Brain microvascular endothelial cell (primary cell): ENCODE measurements around the gene CLIC2.
"Not testable (repeated sequence)": the region's sequence is repeated elsewhere in the genome, so short reads cannot be mapped to it uniquely, and the experiment has no call there.

Source experiments
- DNase-seq: peaks from one replicate; pipeline ENCODE4 v3.0.0-alpha.2; 2020
- H3K27ac ChIP-seq: fragments of 250-450 bp; sonication (Bioruptor Pico); 2 replicates; pipeline ENCODE4 v1.5.1; 2020; ENCODE audit warnings: mild to moderate bottlenecking, moderate library complexity
- H3K27me3 ChIP-seq: fragments of 250-450 bp; sonication (Bioruptor Pico); replicated peaks from 2 replicates; pipeline ENCODE4 v1.5.1; 2020; ENCODE audit warnings: mild to moderate bottlenecking
- H3K36me3 ChIP-seq: fragments of 250-450 bp; sonication (Bioruptor Pico); replicated peaks from 2 replicates; pipeline ENCODE4 v1.5.1; 2020; ENCODE audit warnings: mild to moderate bottlenecking
- H3K4me3 ChIP-seq: 2 replicates; pipeline ENCODE4 v1.5.1; 2011; ENCODE audit warnings: low read depth, mild to moderate bottlenecking, control low read depth, low read length, moderate library complexity
- in situ Hi-C: cut with HindIII; loops from 2 replicates; pipeline ENCODE4 v1.10.0; 2017; ENCODE audit warnings: low sequenced_read_pairs, low pct_ligation_motif_present
- TF ChIP-seq, protein P1 (sequence below): IDR thresholded peaks from 2 replicates; pipeline ENCODE4 v1.5.1; 2011; ENCODE audit warnings: low read depth, mild to moderate bottlenecking, moderate library complexity, low read length, control low read depth, inconsistent platforms; ENCODE audit errors: missing control alignments

Gene CLIC2

GRCh38 chrX:155334486-155335336 lies at the start of gene CLIC2:
Gene CLIC2, minus strand, starts transcription at chrX:155334614. Its CDS starts 187 bp downstream, at chrX:155334427.
- TF ChIP-seq, protein P1, sequence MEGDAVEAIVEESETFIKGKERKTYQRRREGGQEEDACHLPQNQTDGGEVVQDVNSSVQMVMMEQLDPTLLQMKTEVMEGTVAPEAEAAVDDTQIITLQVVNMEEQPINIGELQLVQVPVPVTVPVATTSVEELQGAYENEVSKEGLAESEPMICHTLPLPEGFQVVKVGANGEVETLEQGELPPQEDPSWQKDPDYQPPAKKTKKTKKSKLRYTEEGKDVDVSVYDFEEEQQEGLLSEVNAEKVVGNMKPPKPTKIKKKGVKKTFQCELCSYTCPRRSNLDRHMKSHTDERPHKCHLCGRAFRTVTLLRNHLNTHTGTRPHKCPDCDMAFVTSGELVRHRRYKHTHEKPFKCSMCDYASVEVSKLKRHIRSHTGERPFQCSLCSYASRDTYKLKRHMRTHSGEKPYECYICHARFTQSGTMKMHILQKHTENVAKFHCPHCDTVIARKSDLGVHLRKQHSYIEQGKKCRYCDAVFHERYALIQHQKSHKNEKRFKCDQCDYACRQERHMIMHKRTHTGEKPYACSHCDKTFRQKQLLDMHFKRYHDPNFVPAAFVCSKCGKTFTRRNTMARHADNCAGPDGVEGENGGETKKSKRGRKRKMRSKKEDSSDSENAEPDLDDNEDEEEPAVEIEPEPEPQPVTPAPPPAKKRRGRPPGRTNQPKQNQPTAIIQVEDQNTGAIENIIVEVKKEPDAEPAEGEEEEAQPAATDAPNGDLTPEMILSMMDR: no peak
- H3K27me3 ChIP-seq: no peaks in the 10 kb centered on the region
- DNase-seq: peak; percentile 12
- H3K4me3 ChIP-seq: no peak within 1 kb of the TSS
- H3K36me3 ChIP-seq: no peaks in the 10 kb centered on the region
- in situ Hi-C loops: no loop called here
- no peak within 1 kb of the TSS for H3K27ac ChIP-seq

DNA sequence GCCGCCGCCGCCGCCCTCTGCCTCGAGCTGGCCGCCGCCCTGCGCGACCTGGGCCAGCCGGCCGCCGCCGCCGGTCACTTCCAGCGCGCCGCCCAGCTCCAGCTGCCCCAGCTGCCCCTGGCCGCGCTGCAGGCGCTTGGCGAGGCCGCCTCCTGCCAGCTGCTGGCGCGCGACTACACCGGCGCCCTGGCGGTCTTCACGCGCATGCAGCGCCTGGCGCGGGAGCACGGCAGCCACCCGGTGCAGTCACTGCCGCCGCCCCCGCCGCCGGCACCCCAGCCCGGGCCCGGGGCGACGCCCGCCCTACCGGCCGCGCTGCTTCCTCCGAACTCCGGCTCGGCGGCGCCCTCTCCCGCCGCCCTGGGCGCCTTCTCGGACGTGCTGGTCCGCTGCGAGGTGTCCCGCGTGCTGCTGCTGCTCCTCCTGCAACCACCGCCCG lies 48.1 kb upstream of the CLIC2 start:
- DNase-seq, in situ Hi-C loops, H3K27me3 ChIP-seq, H3K4me3 ChIP-seq, H3K27ac ChIP-seq, H3K36me3 ChIP-seq: not testable (repeated sequence)

DNA sequence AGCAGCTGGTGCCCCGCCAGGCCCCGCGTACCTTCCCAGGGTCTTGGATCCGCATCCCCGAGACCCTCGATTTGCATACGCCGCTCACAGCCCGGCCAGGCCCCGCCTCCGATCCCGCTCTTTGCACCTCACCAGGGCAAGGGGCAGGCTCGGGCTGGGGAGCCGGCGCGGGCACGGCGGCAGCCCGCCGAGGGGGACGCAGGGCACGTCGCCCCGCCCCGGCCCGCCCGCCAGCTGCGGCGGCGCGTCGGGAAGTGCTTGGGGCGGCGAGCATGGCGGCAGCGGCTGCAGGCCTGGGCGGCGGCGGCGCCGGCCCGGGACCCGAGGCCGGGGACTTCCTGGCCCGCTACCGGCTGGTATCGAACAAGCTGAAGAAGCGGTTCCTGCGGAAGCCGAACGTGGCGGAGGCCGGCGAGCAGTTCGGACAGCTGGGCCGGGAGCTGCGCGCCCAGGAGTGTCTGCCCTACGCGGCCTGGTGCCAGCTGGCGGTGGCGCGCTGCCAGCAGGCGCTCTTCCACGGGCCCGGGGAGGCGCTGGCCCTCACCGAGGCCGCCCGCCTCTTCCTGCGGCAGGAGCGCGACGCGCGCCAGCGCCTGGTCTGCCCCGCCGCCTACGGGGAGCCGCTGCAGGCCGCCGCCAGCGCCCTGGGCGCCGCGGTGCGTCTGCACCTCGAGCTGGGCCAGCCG lies 47.6 kb upstream of the CLIC2 start, which contains the start of gene F8A2:
Gene F8A2, plus strand, starts transcription at position 253 of the 686 bp plus-strand sequence. Its CDS starts 20 bp downstream, at position 273.
- H3K27ac ChIP-seq, H3K36me3 ChIP-seq, DNase-seq, H3K27me3 ChIP-seq, in situ Hi-C loops, H3K4me3 ChIP-seq: not testable (repeated sequence)

- H3K27me3 ChIP-seq, H3K4me3 ChIP-seq, H3K36me3 ChIP-seq, H3K27ac ChIP-seq, DNase-seq, in situ Hi-C loops: not testable (repeated sequence)
Measured at GRCh38 chrX:155379802-155380201, 45.4 kb upstream of the CLIC2 start.

GRCh38 chrX:155373777-155374458 lies 39.5 kb upstream of the CLIC2 start:
- H3K27ac ChIP-seq, in situ Hi-C loops, H3K27me3 ChIP-seq, H3K4me3 ChIP-seq, H3K36me3 ChIP-seq, DNase-seq: not testable (repeated sequence)

DNA sequence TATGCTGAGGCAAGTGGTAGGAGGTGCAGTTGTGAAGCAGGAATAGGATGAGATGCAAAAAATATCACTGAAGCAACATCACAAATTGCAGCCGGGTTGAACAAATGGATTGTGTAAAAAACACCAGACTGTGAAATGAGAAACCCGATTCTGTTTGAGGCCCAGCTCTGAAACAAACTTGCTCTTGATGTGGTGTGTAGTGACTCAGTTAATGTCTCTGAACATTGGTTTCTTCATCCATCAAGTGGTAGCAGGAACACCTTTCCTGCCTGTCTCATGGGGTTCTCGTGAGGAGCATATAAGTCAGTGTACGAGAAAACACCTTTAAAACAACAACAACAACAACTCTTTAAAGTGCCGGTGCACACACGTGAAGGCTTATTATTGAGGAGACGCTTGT lies 29.3 kb upstream of the CLIC2 start:
- H3K4me3 ChIP-seq, DNase-seq, H3K36me3 ChIP-seq, in situ Hi-C loops, H3K27me3 ChIP-seq, H3K27ac ChIP-seq: not testable (repeated sequence)

DNA sequence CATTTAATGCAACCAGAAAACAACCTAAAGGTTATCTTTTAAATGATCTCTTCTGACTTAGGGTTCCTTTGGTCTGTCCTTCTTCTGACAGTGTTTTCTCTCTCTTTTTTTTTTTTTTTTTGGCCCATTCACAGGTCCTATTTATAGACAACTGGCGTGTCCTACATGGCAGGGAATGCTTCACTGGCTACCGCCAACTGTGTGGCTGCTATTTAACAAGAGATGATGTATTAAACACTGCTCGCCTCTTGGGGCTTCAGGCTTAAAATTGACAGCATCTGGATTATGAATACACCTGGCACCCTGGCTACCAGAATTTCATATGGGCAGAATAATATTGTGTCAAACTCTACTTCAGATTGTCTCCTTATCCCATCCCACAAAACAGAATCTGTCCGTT lies 15.0 kb upstream of the CLIC2 start:
- H3K4me3 ChIP-seq, H3K27me3 ChIP-seq, H3K36me3 ChIP-seq, DNase-seq, in situ Hi-C loops, H3K27ac ChIP-seq: not testable (repeated sequence)

DNA sequence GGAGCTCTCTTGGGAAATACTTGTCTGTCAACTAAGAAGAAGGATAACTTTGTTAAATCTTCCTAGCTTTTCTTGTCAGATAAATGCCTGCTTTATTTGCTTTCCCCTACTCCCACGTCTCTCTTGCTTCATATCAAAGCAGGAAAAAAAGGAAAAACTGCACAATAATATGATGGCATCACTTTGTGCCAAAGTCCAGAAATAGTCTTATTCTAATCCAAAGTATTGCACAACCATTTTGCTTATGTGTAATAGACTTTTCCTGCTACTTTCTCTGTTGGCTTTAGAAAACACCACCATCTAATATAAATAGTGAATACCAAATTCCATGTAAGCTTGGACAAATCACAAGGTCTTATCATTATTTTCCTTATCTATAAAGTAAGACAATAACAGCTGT lies 11.3 kb upstream of the CLIC2 start:
- H3K4me3 ChIP-seq, in situ Hi-C loops, H3K36me3 ChIP-seq, H3K27ac ChIP-seq, H3K27me3 ChIP-seq, DNase-seq: not testable (repeated sequence)

- H3K27ac ChIP-seq, H3K4me3 ChIP-seq, DNase-seq, H3K36me3 ChIP-seq, in situ Hi-C loops, H3K27me3 ChIP-seq: not testable (repeated sequence)
Measured at GRCh38 chrX:155335337-155335712, 911 bp upstream of the CLIC2 start.
